Measurements from ENCODE around the gene SMAD6.

DNA sequence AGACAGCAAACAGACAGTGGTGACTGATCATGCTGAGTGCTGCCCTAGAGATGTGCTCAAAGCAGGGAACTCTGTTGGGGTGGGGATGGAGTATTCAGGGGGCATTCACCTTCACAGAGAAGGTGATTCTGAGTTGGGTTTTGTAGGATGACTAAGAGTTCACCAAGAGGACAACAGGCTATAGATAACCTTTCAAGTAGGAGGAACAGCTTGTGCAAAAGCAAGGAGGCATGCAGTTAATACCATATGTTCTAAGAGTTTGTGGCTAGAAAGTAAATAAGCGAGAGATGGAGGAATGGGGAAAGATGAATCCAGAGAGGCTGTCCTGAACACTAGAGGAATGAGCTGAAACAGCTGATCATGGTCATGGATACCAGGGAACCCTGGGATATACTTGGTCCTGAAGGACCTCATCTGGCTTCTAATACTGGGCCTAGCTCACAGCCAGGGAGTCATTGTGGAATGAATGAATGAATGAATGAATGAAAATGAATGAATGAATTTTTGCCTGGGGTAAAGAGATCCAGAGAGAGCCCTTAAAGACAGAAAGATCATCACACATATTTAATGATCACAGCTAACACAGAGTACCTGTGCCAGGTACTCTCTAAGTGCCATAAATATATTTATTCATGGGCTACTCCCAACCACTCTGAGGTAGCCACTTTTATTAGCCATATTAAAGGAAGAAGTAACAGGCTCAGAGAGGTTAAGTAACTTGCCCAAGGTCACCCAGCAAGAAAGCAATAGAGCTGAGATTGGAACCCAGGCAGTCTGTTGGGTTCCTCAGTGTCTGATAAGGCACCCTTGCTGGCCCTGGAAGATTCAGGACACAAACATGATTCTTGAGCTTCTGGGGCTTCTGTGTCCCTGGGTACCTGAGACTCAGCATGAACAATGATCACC, 22.0 kb downstream of the SMAD6 start:
- TF ChIP-seq, protein P1, sequence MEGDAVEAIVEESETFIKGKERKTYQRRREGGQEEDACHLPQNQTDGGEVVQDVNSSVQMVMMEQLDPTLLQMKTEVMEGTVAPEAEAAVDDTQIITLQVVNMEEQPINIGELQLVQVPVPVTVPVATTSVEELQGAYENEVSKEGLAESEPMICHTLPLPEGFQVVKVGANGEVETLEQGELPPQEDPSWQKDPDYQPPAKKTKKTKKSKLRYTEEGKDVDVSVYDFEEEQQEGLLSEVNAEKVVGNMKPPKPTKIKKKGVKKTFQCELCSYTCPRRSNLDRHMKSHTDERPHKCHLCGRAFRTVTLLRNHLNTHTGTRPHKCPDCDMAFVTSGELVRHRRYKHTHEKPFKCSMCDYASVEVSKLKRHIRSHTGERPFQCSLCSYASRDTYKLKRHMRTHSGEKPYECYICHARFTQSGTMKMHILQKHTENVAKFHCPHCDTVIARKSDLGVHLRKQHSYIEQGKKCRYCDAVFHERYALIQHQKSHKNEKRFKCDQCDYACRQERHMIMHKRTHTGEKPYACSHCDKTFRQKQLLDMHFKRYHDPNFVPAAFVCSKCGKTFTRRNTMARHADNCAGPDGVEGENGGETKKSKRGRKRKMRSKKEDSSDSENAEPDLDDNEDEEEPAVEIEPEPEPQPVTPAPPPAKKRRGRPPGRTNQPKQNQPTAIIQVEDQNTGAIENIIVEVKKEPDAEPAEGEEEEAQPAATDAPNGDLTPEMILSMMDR (IDR thresholded peaks at IDR 0.05) = no peak
- TF ChIP-seq POLR2A (IDR thresholded peaks at IDR 0.05) = no peak

All from right lobe of liver (tissue), 4 donors.